ENCODE data around the gene GORASP2. TPM values are rescaled to one million over a fixed set of nuclear protein-coding genes. Genes with fewer than 3 reads are reported as not detected.

GORASP2 gene
- total RNA-seq, 4 donors from 2014 or later = 42.7 to 50.5 (median 46.1) TPM

DNA sequence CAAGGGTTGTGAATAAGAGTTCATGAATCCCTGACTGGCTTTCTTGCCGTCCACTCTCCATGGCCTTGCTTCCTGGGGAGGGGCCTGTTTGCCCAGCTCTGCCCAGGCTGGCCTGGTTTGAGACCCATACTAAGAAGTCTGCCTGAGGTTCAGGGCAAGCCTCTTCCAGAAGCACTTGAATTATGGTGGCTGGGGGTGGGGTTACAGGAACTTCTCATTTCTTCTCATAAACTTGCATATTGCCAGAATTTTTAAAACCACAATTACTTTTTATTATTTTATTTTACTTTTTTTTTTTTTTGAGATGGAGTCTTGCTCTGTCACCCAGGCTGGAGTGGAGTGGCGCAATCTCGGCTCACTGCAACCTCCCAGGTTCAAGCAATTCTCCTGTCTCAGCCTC lies 42.0 kb downstream of the GORASP2 start:
- no peak for TF ChIP-seq CTCF (IDR thresholded peaks at IDR 0.05)
- no peak for DNase-seq (ENCODE audit: low spot score)
- no peak for ATAC-seq (ENCODE audit: low FRiP score)

- DNase-seq (ENCODE audit: low spot score) = no peak
- no peak for TF ChIP-seq CTCF (IDR thresholded peaks at IDR 0.05)
- ATAC-seq (ENCODE audit: low FRiP score) = no peak
Observed at GRCh38 chr2:170972296-170973224, 43.5 kb downstream of the GORASP2 start.

- DNase-seq (ENCODE audit: low spot score) (no peak), ATAC-seq (ENCODE audit: low FRiP score) (no peak)
- TF ChIP-seq CTCF (IDR thresholded peaks at IDR 0.05) = no peak
Observed at GRCh38 chr2:170973225-170973491, 44.1 kb downstream of the GORASP2 start.

GRCh38 chr2:170973492-170974303 lies 44.6 kb downstream of the GORASP2 start:
- DNase-seq (ENCODE audit: low spot score) (peak; percentile 77), ATAC-seq (ENCODE audit: low FRiP score) (peak; percentile 98)
- TF ChIP-seq CTCF (IDR thresholded peaks at IDR 0.05) = peak in 2 of 3 donors; percentile 87 to 95

GRCh38 chr2:170974304-170974993 lies 45.4 kb downstream of the GORASP2 start:
- no peak for TF ChIP-seq CTCF (IDR thresholded peaks at IDR 0.05)
- DNase-seq (ENCODE audit: low spot score) (no peak), ATAC-seq (ENCODE audit: low FRiP score) (no peak)

GRCh38 chr2:170975127-170975942 lies 46.3 kb downstream of the GORASP2 start:
- no peak for ATAC-seq (ENCODE audit: low FRiP score)
- DNase-seq (ENCODE audit: low spot score) = no peak
- TF ChIP-seq CTCF (IDR thresholded peaks at IDR 0.05) = no peak

Data from omental fat pad (tissue), 4 donors.